Karpas-422 (cell line): Measurements from ENCODE around the gene CTXN3. TPM values are rescaled to one million over a fixed set of nuclear protein-coding genes. Genes with fewer than 3 reads are reported as not detected.
"Not testable (repeated sequence)": the region's sequence is repeated elsewhere in the genome, so short reads cannot be mapped to it uniquely, and the experiment has no call there.

ENCODE experiments used
- DNase-seq: peaks from one replicate; pipeline ENCODE4 v3.0.0-alpha.2; 2015
- H2AFZ ChIP-seq: fragments of 200-600 bp; sonication (generic); 2 replicates; pipeline ENCODE4 v1.6.1; 2014; ENCODE audit warnings: antibody characterized with exemption, low read length, mixed read lengths
- H3K27ac ChIP-seq: fragments of 200-600 bp; sonication (generic); 2 replicates; pipeline ENCODE4 v1.5.1; 2014; ENCODE audit warnings: mild to moderate bottlenecking, low read length, moderate library complexity
- H3K27me3 ChIP-seq: fragments of 200-600 bp; sonication (generic); 2 replicates; pipeline ENCODE4 v1.6.1; 2014; ENCODE audit warnings: low read length, mixed read lengths
- H3K36me3 ChIP-seq: fragments of 200-600 bp; sonication (generic); 2 replicates; pipeline ENCODE4 v1.6.1; 2014; ENCODE audit warnings: low read length, mixed read lengths; ENCODE audit not compliant: insufficient read depth
- H3K4me1 ChIP-seq: fragments of 200-600 bp; sonication (generic); 2 replicates; pipeline ENCODE4 v1.6.1; 2014; ENCODE audit warnings: mild to moderate bottlenecking, low read length, mixed read lengths
- H3K4me2 ChIP-seq: fragments of 200-600 bp; sonication (generic); 2 replicates; pipeline ENCODE4 v1.6.1; 2014; ENCODE audit warnings: low read length, low read depth, mild to moderate bottlenecking; ENCODE audit not compliant: poor library complexity, severe bottlenecking
- H3K4me3 ChIP-seq: fragments of 200-600 bp; sonication (generic); 2 replicates; pipeline ENCODE4 v1.5.1; 2014; ENCODE audit warnings: mild to moderate bottlenecking, antibody characterized with exemption, low read length, mixed read lengths
- H3K79me2 ChIP-seq: fragments of 200-600 bp; sonication (generic); 2 replicates; pipeline ENCODE4 v1.6.1; 2014; ENCODE audit warnings: mild to moderate bottlenecking, low read length, mixed read lengths
- H3K9ac ChIP-seq: fragments of 200-600 bp; sonication (generic); 2 replicates; pipeline ENCODE4 v1.6.0; 2014; ENCODE audit warnings: low read length
- H3K9me2 ChIP-seq: fragments of 200-600 bp; sonication (generic), shearing (Covaris generic); replicated peaks from 2 replicates; pipeline ENCODE4 v1.6.0; 2014; ENCODE audit warnings: mild to moderate bottlenecking, low read length, moderate library complexity; ENCODE audit not compliant: insufficient read depth
- H3K9me3 ChIP-seq: fragments of 300-700, 200-600 bp; sonication (generic); 2 replicates; pipeline ENCODE4 v1.6.1; 2014; ENCODE audit warnings: low read length, mixed read lengths
- H4K20me1 ChIP-seq: fragments of 200-600 bp; sonication (generic); 2 replicates; pipeline ENCODE4 v1.6.1; 2014; ENCODE audit warnings: mild to moderate bottlenecking, antibody characterized with exemption, low read length, low read depth; ENCODE audit not compliant: insufficient read depth
- total RNA-seq: library from RNA; depleted of rRNA; stranded (reverse); fragments of >200 nt; shearing (Covaris generic); gene quantifications from 2 replicates; pipeline ENCODE4 v1.2.3, GENCODE V29; 2014; ENCODE audit warnings: low replicate concordance

CTXN3 gene
- total RNA-seq, 1 experiment from 2014 or later: not detected

GRCh38 chr5:127679691-127680330, 30.9 kb downstream of the CTXN3 start:
- H3K79me2 ChIP-seq, H3K27ac ChIP-seq, H3K4me3 ChIP-seq, DNase-seq, H3K4me1 ChIP-seq, H3K36me3 ChIP-seq, H3K27me3 ChIP-seq, H3K9me3 ChIP-seq, H3K9ac ChIP-seq, H2AFZ ChIP-seq, H4K20me1 ChIP-seq, H3K9me2 ChIP-seq, H3K4me2 ChIP-seq: not testable (repeated sequence)

DNA sequence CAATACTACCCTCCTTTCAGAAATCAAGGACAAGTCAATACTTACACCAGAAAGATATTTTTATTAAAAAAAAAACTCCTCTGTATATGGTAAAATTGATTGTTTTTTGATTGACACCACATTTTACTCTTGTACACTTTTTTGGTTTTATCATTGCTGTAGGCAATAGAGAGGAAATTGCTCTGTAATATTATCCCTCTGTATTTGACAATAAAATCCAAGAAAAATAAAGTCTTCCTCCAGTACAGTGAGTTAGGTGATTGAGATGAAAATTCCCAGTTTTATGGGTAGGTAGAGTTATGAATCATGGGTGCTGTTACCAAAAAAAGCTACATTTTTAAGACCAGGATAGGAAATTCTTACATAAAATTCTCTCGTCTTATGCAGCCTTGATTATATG, 31.7 kb downstream of the CTXN3 start:
- H3K9me2 ChIP-seq: no peaks in the 10 kb centered on the region
- H3K4me3 ChIP-seq: no peak overlapping the region
- H3K9ac ChIP-seq: no peak overlapping the region
- H3K79me2 ChIP-seq: no peaks in the 10 kb centered on the region
- H3K27ac ChIP-seq: no peak overlapping the region
- no peak overlapping the region for H3K4me2 ChIP-seq
- no peaks in the 10 kb centered on the region for H4K20me1 ChIP-seq
- H3K27me3 ChIP-seq: no peaks in the 10 kb centered on the region
- H3K9me3 ChIP-seq: no peaks in the 10 kb centered on the region
- H2AFZ ChIP-seq: no peak overlapping the region
- no peak for DNase-seq
- H3K36me3 ChIP-seq: no peaks in the 10 kb centered on the region
- no peaks in the 10 kb centered on the region for H3K4me1 ChIP-seq

DNA sequence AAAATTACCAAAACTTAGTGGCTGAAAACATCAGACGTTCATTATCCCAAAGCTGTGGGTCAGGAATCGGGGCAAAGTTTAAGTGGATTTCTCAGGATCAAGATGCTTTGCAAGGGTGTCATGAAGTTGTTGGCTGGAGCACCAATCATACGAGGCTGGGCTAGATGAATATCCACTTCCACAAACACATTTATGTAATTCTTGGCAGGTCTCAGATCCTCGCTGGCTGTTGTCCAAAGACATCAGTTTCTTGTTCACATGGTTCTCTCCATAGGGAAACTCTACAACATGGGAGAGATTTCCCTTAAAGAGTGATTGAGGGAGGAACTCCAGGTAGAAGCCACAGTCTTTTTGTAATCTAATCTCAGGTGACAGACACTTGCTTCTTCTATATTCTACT, 34.1 kb downstream of the CTXN3 start:
- Histone ChIP-seq H3K9me2 (no peaks in the 10 kb centered on the region), H3K36me3 (no peaks in the 10 kb centered on the region)

DNA sequence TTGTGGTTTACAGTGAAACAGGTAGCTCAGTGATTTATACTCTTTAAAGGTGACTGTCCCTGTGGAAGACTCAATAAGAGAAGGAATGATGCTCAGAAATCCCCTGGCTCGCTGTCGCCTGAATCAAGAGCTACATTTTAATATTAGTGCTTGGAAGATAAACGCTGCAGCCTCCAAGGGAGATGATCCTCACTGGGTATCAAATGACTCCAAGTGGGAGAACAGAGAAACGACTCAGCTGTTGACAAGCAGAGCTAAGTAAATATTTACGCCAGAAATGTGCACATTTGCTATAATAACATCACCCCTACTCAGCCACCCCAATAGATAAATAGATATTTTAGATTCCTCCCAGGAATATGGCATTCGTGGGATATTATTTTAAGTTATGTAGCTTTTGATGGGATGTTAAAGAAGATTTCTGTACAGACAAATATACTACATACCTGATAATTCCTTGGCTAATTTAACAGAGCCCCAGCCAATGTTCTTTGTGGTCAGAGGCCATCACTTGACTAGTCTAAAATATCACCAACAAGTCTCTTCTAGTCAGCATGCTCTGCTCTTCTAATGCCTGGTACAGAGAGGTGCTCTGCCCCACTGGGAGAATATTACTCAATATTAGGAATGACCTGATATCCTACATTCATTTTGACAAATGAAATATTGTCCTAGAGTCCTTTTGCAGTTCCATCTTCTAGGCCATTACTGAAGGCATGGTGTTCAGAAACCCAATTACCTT, 36.0 kb downstream of the CTXN3 start:
- Histone ChIP-seq H3K9ac (no peak overlapping the region), H3K4me2 (no peak overlapping the region), H3K9me2 (no peaks in the 10 kb centered on the region), H3K27ac (no peak overlapping the region), H3K27me3 (no peaks in the 10 kb centered on the region), H3K4me1 (no peaks in the 10 kb centered on the region), H3K4me3 (no peak overlapping the region), H4K20me1 (no peaks in the 10 kb centered on the region), H2AFZ (no peak overlapping the region), H3K36me3 (no peaks in the 10 kb centered on the region), H3K79me2 (no peaks in the 10 kb centered on the region), H3K9me3 (no peaks in the 10 kb centered on the region)
- no peak for DNase-seq

More for the DNA sequence above, 34.1 kb downstream of the CTXN3 start:
- H4K20me1 ChIP-seq: no peaks in the 10 kb centered on the region
- no peak overlapping the region for H3K27ac ChIP-seq
- H2AFZ ChIP-seq: no peak overlapping the region
- H3K27me3 ChIP-seq: no peaks in the 10 kb centered on the region
- H3K9ac ChIP-seq: no peak overlapping the region
- no peaks in the 10 kb centered on the region for H3K4me1 ChIP-seq
- H3K79me2 ChIP-seq: no peaks in the 10 kb centered on the region
- no peak overlapping the region for H3K4me3 ChIP-seq
- H3K4me2 ChIP-seq: no peak overlapping the region
- DNase-seq: no peak
- H3K9me3 ChIP-seq: no peaks in the 10 kb centered on the region

GRCh38 chr5:127685662-127686061, 36.8 kb downstream of the CTXN3 start:
- Histone ChIP-seq H3K79me2 (no peaks in the 10 kb centered on the region), H3K9me3 (no peaks in the 10 kb centered on the region), H3K4me2 (no peak overlapping the region), H3K4me1 (no peaks in the 10 kb centered on the region), H2AFZ (no peak overlapping the region), H3K27ac (no peak overlapping the region), H4K20me1 (no peaks in the 10 kb centered on the region), H3K4me3 (no peak overlapping the region), H3K36me3 (no peaks in the 10 kb centered on the region), H3K9me2 (no peaks in the 10 kb centered on the region), H3K27me3 (no peaks in the 10 kb centered on the region), H3K9ac (no peak overlapping the region)
- DNase-seq: no peak

GRCh38 chr5:127686424-127686823, 37.5 kb downstream of the CTXN3 start:
- no peaks in the 10 kb centered on the region for H3K9me3 ChIP-seq
- H3K27me3 ChIP-seq: no peaks in the 10 kb centered on the region
- H4K20me1 ChIP-seq: no peaks in the 10 kb centered on the region
- no peaks in the 10 kb centered on the region for H3K4me1 ChIP-seq
- H3K36me3 ChIP-seq: no peaks in the 10 kb centered on the region
- DNase-seq: no peak
- H2AFZ ChIP-seq: no peak overlapping the region
- no peak overlapping the region for H3K4me3 ChIP-seq
- H3K27ac ChIP-seq: no peak overlapping the region
- no peaks in the 10 kb centered on the region for H3K9me2 ChIP-seq
- H3K79me2 ChIP-seq: no peaks in the 10 kb centered on the region
- H3K9ac ChIP-seq: no peak overlapping the region
- no peak overlapping the region for H3K4me2 ChIP-seq

DNA sequence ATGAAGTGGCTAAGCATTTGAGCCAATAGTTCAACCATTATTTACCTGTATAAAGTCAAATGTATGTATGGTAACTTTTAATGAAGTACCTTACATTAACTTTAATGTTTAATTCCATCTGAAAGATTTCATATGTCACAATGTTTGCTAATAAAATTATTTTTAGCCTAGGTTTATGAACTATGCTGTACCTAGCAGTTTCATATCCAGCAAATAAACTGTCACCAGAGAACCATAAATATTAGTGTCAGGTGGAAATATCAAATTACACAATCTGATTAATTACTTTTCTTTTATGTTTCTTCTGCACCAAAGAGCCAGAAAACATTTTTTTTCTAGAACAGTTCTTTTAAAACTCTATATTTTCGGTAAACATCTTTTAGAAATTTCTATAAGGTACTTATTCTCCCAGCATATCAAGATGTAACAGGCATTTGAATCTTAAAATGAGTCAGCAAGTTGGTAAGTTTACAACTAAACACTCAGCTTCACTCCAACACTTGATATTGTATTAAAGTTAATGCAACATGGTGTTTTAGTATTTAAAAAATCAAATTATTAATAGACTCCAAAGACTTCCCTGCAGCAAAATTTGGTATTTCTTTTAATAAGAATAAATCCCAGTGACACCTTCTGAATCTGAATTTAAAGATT, 45.8 kb downstream of the CTXN3 start:
- H3K27me3 ChIP-seq: no peaks in the 10 kb centered on the region
- no peak overlapping the region for H3K27ac ChIP-seq
- H4K20me1 ChIP-seq: no peaks in the 10 kb centered on the region
- H3K9me2 ChIP-seq: no peaks in the 10 kb centered on the region
- H3K4me1 ChIP-seq: no peaks in the 10 kb centered on the region
- no peak for DNase-seq
- no peaks in the 10 kb centered on the region for H3K36me3 ChIP-seq
- no peak overlapping the region for H2AFZ ChIP-seq
- H3K9me3 ChIP-seq: no peaks in the 10 kb centered on the region
- H3K9ac ChIP-seq: no peak overlapping the region
- no peak overlapping the region for H3K4me2 ChIP-seq
- H3K4me3 ChIP-seq: no peak overlapping the region
- no peaks in the 10 kb centered on the region for H3K79me2 ChIP-seq

- H3K4me3 ChIP-seq: no peak overlapping the region
- no peak overlapping the region for H3K9ac ChIP-seq
- H3K27ac ChIP-seq: no peak overlapping the region
- H3K9me2 ChIP-seq: no peaks in the 10 kb centered on the region
- H4K20me1 ChIP-seq: no peaks in the 10 kb centered on the region
- no peaks in the 10 kb centered on the region for H3K9me3 ChIP-seq
- no peak overlapping the region for H3K4me2 ChIP-seq
- no peaks in the 10 kb centered on the region for H3K4me1 ChIP-seq
- no peaks in the 10 kb centered on the region for H3K27me3 ChIP-seq
- no peak for DNase-seq
- no peaks in the 10 kb centered on the region for H3K36me3 ChIP-seq
- H3K79me2 ChIP-seq: no peaks in the 10 kb centered on the region
- H2AFZ ChIP-seq: no peak overlapping the region
Observed at GRCh38 chr5:127695346-127695745, 46.5 kb downstream of the CTXN3 start.
